Measurements from ENCODE around the gene ACTRT2. TPM values are rescaled to one million over a fixed set of nuclear protein-coding genes. Genes with fewer than 3 reads are reported as not detected.

Gene ACTRT2
- total RNA-seq, 1 donor from 2014 or later: not detected

DNA sequence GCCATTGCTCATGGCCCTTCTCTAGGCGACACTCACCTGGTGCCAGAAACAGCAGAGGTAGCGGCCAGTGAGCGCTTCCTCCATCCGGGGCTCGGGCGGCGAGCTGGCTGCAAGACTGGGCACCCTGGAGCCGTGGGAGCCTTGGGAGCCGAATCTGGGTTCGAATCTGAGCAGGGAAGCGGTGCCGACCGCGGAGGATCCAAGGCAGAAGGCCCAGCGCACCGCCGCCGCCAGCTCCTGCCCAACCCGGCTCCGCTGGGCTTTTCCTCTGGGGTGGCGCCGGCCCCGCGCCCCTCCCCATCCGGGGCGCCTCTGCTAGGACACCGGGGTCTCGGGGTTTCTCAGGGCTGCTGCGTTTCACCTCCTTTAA is 46.0 kb downstream of the ACTRT2 start:
- DNase-seq (ENCODE audit: low read depth): no peak

- DNase-seq (ENCODE audit: low read depth): no peak
Measured at GRCh38 chr1:3067671-3068563, 46.6 kb downstream of the ACTRT2 start.

GRCh38 chr1:3068564-3069431 is 47.5 kb downstream of the ACTRT2 start, which contains the start of gene PRDM16:
Gene PRDM16, plus strand, starts transcription at chr1:3069203. Its CDS starts 57 bp downstream, at chr1:3069260.
- DNase-seq (ENCODE audit: low read depth): no peak

DNA sequence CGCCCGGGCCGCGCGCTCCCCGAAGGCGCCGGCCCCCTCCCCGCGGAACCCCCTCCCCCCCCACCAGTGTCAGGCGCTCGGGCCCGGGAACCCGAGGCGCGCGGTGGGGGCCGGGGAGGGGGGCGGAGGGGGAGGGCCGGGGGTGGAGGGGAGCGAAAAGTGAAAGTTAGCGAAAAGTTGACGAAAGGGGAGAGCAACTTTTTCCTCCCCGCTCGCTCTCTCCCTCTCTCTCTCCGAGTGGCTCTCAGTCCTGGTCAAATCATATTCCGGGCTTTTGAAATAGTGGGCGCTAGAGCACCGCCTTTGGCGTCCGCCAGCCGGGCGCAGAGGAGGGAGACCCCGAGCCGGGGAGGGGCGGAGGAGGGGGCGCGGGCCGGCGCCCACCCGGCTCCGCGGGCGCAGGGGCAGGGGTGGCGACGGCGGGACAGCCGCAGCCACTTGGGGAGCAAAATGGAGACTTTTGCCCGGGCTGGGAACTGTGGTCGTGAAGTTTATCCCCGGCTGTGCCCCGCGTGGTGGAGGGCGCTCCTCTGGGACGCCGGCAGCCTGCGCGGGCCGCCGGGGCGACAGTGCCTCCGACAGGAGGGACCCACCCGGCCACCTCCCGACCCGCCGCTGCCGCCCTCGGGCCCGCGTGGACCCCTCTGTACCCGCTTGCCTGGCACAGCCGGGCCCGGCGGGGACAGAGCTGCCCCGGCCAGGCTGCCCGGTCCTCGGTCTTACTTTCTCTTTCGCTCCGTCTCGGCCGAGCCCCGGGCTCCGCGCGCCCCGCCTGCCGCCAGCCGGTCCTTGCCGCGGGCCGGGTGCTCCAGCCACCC is 48.4 kb downstream of the ACTRT2 start:
- no peak for DNase-seq (ENCODE audit: low read depth)

DNA sequence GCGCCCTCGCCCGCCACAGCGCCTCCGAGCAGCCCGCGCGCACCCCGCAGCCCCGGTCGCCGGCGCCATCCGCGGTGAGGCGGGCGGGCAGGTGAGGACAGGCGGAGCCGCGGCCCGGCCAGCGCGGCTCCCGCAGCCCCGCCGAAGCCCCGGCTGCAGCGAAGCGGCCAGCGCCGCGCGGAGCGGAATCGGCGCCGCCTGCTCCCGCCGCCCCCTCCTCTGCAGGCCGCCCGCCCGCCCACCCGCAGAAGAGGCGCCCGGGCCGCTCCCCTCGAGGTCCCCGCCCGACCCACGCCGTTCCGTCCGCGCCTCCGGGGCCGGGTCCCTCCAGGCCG is 49.0 kb downstream of the ACTRT2 start:
- DNase-seq (ENCODE audit: low read depth): no peak

- no peak for DNase-seq (ENCODE audit: low read depth)
Measured at GRCh38 chr1:3070644-3071564, 49.6 kb downstream of the ACTRT2 start.

- DNase-seq (ENCODE audit: low read depth): no peak
Measured at GRCh38 chr1:3071565-3072390, 50.5 kb downstream of the ACTRT2 start.

Other genes with a start within 250 kb of the ACTRT2 start
- gene TTC34, start 219.8 kb upstream of the ACTRT2 start, total RNA-seq: 0.16 and 0.32 TPM in 2 replicates
- gene PRDM16, start 47.7 kb downstream of the ACTRT2 start, total RNA-seq: not detected in 2 replicates